ENCODE measurements around the gene RETREG1. TPM values are rescaled to one million over a fixed set of nuclear protein-coding genes. Genes with fewer than 3 reads are reported as not detected.

Gene RETREG1
- total RNA-seq, 1 experiment from 2014 or later, result 3.4 TPM

DNA sequence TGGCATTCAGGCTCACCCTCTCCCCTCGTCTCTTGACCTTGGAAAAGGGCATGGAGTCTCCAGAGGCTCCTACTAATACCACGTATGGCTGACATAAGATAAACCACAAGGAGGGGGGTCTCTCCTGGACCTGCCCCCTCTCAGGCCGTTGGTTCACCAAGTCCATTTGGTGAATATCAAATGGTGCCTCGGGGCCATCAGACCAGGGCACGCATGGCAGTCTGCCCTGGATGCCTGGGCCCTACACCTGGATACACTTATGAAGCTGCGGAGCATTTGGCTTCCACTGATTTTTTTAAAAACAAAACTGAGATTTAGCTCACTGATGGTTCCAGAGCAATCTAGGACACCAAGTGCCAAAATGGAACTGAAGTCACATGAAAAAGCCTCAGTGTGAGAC, 110.9 kb downstream of the RETREG1 start:
- Mint-ChIP-seq H3K27ac (no peak overlapping the region), H3K4me1 (peaks cover 9 to 10% of the 10 kb centered on the region in 2 experiments), H3K9me3 (no peaks in the 10 kb centered on the region), H3K27me3 (ENCODE audit: low read depth) (no peaks in the 10 kb centered on the region), H3K4me3 (no peak overlapping the region), H3K36me3 (ENCODE audit: insufficient read depth in 1 of 3, low read depth in 3 of 3) (no peaks in the 10 kb centered on the region; a peak in 1 of 7 replicates)
- H3K4me2 ChIP-seq (ENCODE audit: insufficient read depth, insufficient read length, low read length), result no peak overlapping the region
- no peak overlapping the region for H2BK20ac ChIP-seq (ENCODE audit: low read depth, low read length, poor library complexity, severe bottlenecking)
- no peaks in the 10 kb centered on the region for H3K79me2 ChIP-seq (ENCODE audit: insufficient read depth, low read length)
- TF ChIP-seq, protein P1, sequence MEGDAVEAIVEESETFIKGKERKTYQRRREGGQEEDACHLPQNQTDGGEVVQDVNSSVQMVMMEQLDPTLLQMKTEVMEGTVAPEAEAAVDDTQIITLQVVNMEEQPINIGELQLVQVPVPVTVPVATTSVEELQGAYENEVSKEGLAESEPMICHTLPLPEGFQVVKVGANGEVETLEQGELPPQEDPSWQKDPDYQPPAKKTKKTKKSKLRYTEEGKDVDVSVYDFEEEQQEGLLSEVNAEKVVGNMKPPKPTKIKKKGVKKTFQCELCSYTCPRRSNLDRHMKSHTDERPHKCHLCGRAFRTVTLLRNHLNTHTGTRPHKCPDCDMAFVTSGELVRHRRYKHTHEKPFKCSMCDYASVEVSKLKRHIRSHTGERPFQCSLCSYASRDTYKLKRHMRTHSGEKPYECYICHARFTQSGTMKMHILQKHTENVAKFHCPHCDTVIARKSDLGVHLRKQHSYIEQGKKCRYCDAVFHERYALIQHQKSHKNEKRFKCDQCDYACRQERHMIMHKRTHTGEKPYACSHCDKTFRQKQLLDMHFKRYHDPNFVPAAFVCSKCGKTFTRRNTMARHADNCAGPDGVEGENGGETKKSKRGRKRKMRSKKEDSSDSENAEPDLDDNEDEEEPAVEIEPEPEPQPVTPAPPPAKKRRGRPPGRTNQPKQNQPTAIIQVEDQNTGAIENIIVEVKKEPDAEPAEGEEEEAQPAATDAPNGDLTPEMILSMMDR (conservative IDR thresholded peaks at IDR 0.05), result no peak
- no peaks in the 10 kb centered on the region for H3K9me3 ChIP-seq (ENCODE audit: control insufficient read depth, low read depth, low read length)
- H4K20me1 ChIP-seq (ENCODE audit: control insufficient read depth, insufficient read depth, insufficient read length), result no peaks in the 10 kb centered on the region
- H3K9ac ChIP-seq (ENCODE audit: extremely low read depth, insufficient read length, low read length), result no peak overlapping the region
- no peak overlapping the region for H4K91ac ChIP-seq (ENCODE audit: insufficient read length, low read depth, low read length)
- no peaks in the 10 kb centered on the region for H3K27me3 ChIP-seq (ENCODE audit: insufficient read depth, low read length)
- H3K27ac ChIP-seq (ENCODE audit: insufficient read length, low read depth, low read length), result no peak overlapping the region
- H2BK12ac ChIP-seq (ENCODE audit: insufficient read length, low read depth, low read length), result no peak overlapping the region
- H2BK120ac ChIP-seq (ENCODE audit: low read depth, low read length, poor library complexity, severe bottlenecking), result no peak overlapping the region
- H3T11ph ChIP-seq (ENCODE audit: low read length), result no peak overlapping the region
- H2BK5ac ChIP-seq (ENCODE audit: insufficient read length, low read length), result no peak overlapping the region
- no peak overlapping the region for H2AK5ac ChIP-seq (ENCODE audit: insufficient read length, low read length)
- H3K79me1 ChIP-seq (ENCODE audit: insufficient read depth, low read depth, low read length, poor library complexity, severe bottlenecking), result no peaks in the 10 kb centered on the region
- no peak overlapping the region for H3K4ac ChIP-seq (ENCODE audit: low read depth, low read length)
- no CpG with 5 or more reads among the region's 6 CpGs for WGBS (ENCODE audit: extremely low coverage, insufficient read length, low lambda C conversion rate)
- no peak overlapping the region for H4K8ac ChIP-seq (replicated peaks; ENCODE audit: insufficient read length, low read depth, low read length)
- no peaks in the 10 kb centered on the region for H3K23me2 ChIP-seq (ENCODE audit: insufficient read length, low read depth, low read length, poor library complexity, severe bottlenecking)
- no peak overlapping the region for H3K23ac ChIP-seq (ENCODE audit: insufficient read length, low read depth, low read length)
- no peak overlapping the region for H4K5ac ChIP-seq (ENCODE audit: insufficient read length, low read depth, low read length)
- H3K4me1 ChIP-seq (ENCODE audit: insufficient read depth, low read length), result no peaks in the 10 kb centered on the region
- H3K14ac ChIP-seq (ENCODE audit: insufficient read depth, low read length), result no peak overlapping the region
- H3K18ac ChIP-seq (ENCODE audit: insufficient read length, low read depth, low read length), result no peak overlapping the region
- H2BK15ac ChIP-seq (ENCODE audit: low read depth, low read length), result no peak overlapping the region
- DNase-seq, result no peak
- H3K56ac ChIP-seq (ENCODE audit: insufficient read length, low read depth, low read length), result no peak overlapping the region
- H2AFZ ChIP-seq (ENCODE audit: low read length), result no peak overlapping the region
